ENCODE measurements around the gene MMP17.

MMP17 gene

GRCh38 chr12:131840643-131841416 is 12.6 kb downstream of the MMP17 start:
- DNase-seq (no peak), ATAC-seq (replicated peaks) (no peak)
- Mint-ChIP-seq H3K27me3 (peaks cover 0 to 3% of the 10 kb centered on the region in 2 donors), H3K36me3 (ENCODE audit: insufficient read depth) (peaks cover 3% of the 10 kb centered on the region), H3K4me1 (ENCODE audit: low read depth in 2 of 2) (no peaks in the 10 kb centered on the region), H3K4me3 (no peak overlapping the region), H3K27ac (no peak overlapping the region), H3K9me3 (no peaks in the 10 kb centered on the region)

GRCh38 chr12:131841547-131841946 is 13.4 kb downstream of the MMP17 start:
- ATAC-seq (replicated peaks) (no peak), DNase-seq (no peak)
- Mint-ChIP-seq H3K27ac (no peak overlapping the region), H3K9me3 (no peaks in the 10 kb centered on the region), H3K4me3 (no peak overlapping the region), H3K36me3 (ENCODE audit: insufficient read depth) (peaks cover 3% of the 10 kb centered on the region), H3K27me3 (peaks cover 0 to 10% of the 10 kb centered on the region in 2 donors), H3K4me1 (ENCODE audit: low read depth in 2 of 2) (peaks cover 0 to under 1% of the 10 kb centered on the region in 2 donors)

GRCh38 chr12:131842169-131842568 is 14.0 kb downstream of the MMP17 start:
- Mint-ChIP-seq H3K4me1 (ENCODE audit: low read depth in 2 of 2) (peaks cover 0 to 3% of the 10 kb centered on the region in 2 donors), H3K9me3 (no peaks in the 10 kb centered on the region), H3K27ac (no peak overlapping the region), H3K36me3 (ENCODE audit: insufficient read depth) (peaks cover 3% of the 10 kb centered on the region), H3K27me3 (peaks cover 0 to 15% of the 10 kb centered on the region in 2 donors), H3K4me3 (no peak overlapping the region)
- DNase-seq (no peak), ATAC-seq (replicated peaks) (no peak)

- H3K4me3 Mint-ChIP-seq, result no peak overlapping the region
- ATAC-seq (replicated peaks), result no peak
- DNase-seq, result no peak
- H3K27ac Mint-ChIP-seq, result no peak overlapping the region
- H3K27me3 Mint-ChIP-seq, result peaks cover 0 to 15% of the 10 kb centered on the region in 2 donors
- peaks cover 0 to 3% of the 10 kb centered on the region in 2 donors for H3K4me1 Mint-ChIP-seq (ENCODE audit: low read depth in 2 of 2)
- H3K36me3 Mint-ChIP-seq (ENCODE audit: insufficient read depth), result peaks cover 3% of the 10 kb centered on the region
- no peaks in the 10 kb centered on the region for H3K9me3 Mint-ChIP-seq
Measured at GRCh38 chr12:131843527-131843926, 15.3 kb downstream of the MMP17 start.

- no peak for ATAC-seq (replicated peaks)
- no peak for DNase-seq
- H3K4me1 Mint-ChIP-seq (ENCODE audit: low read depth in 2 of 2), result peaks cover 0 to 3% of the 10 kb centered on the region in 2 donors
- no peaks in the 10 kb centered on the region for H3K9me3 Mint-ChIP-seq
- H3K27ac Mint-ChIP-seq, result no peak overlapping the region
- H3K4me3 Mint-ChIP-seq, result no peak overlapping the region
- peaks cover 0 to 15% of the 10 kb centered on the region in 2 donors for H3K27me3 Mint-ChIP-seq
- H3K36me3 Mint-ChIP-seq (ENCODE audit: insufficient read depth), result peaks cover 3% of the 10 kb centered on the region
Measured at GRCh38 chr12:131844140-131844539, 15.9 kb downstream of the MMP17 start.

GRCh38 chr12:131844656-131845055 is 16.5 kb downstream of the MMP17 start:
- no peak for ATAC-seq (replicated peaks)
- Mint-ChIP-seq H3K27ac (no peak overlapping the region), H3K36me3 (ENCODE audit: insufficient read depth) (peaks cover 3% of the 10 kb centered on the region), H3K4me1 (ENCODE audit: low read depth in 2 of 2) (peaks cover 0 to 3% of the 10 kb centered on the region in 2 donors), H3K9me3 (no peaks in the 10 kb centered on the region), H3K27me3 (peaks cover 0 to 15% of the 10 kb centered on the region in 2 donors), H3K4me3 (no peak overlapping the region)
- no peak for DNase-seq

GRCh38 chr12:131845121-131845520 is 16.9 kb downstream of the MMP17 start:
- H3K27me3 Mint-ChIP-seq, result peaks cover 0 to 15% of the 10 kb centered on the region in 2 donors
- no peak overlapping the region for H3K27ac Mint-ChIP-seq
- ATAC-seq (replicated peaks) (no peak), DNase-seq (no peak)
- H3K4me1 Mint-ChIP-seq (ENCODE audit: low read depth in 2 of 2), result peaks cover 0 to 3% of the 10 kb centered on the region in 2 donors
- peaks cover 3% of the 10 kb centered on the region for H3K36me3 Mint-ChIP-seq (ENCODE audit: insufficient read depth)
- no peak overlapping the region for H3K4me3 Mint-ChIP-seq
- no peaks in the 10 kb centered on the region for H3K9me3 Mint-ChIP-seq

- DNase-seq (no peak), ATAC-seq (replicated peaks) (no peak)
- no peaks in the 10 kb centered on the region for H3K9me3 Mint-ChIP-seq
- peaks cover 0 to 4% of the 10 kb centered on the region in 2 donors for H3K4me1 Mint-ChIP-seq (ENCODE audit: low read depth in 2 of 2)
- H3K4me3 Mint-ChIP-seq, result no peak overlapping the region
- H3K36me3 Mint-ChIP-seq (ENCODE audit: insufficient read depth), result peaks cover 3% of the 10 kb centered on the region
- H3K27ac Mint-ChIP-seq, result no peak overlapping the region
- peaks cover 0 to 15% of the 10 kb centered on the region in 2 donors for H3K27me3 Mint-ChIP-seq
Measured at GRCh38 chr12:131847456-131847855, 19.3 kb downstream of the MMP17 start.

- DNase-seq (no peak), ATAC-seq (replicated peaks) (no peak)
- Mint-ChIP-seq H3K36me3 (ENCODE audit: insufficient read depth) (peaks cover 3% of the 10 kb centered on the region), H3K9me3 (no peaks in the 10 kb centered on the region), H3K4me1 (ENCODE audit: low read depth in 2 of 2) (peaks cover 0 to 4% of the 10 kb centered on the region in 2 donors), H3K27ac (no peak overlapping the region), H3K4me3 (no peak overlapping the region), H3K27me3 (peaks cover 0 to 23% of the 10 kb centered on the region in 2 donors)
Measured at GRCh38 chr12:131848753-131849152, 20.6 kb downstream of the MMP17 start.

GRCh38 chr12:131849700-131850553 is 21.7 kb downstream of the MMP17 start:
- ATAC-seq (replicated peaks) (no peak), DNase-seq (no peak)
- no peaks in the 10 kb centered on the region for H3K9me3 Mint-ChIP-seq
- no peaks in the 10 kb centered on the region for H3K36me3 Mint-ChIP-seq (ENCODE audit: insufficient read depth)
- no peak overlapping the region for H3K4me3 Mint-ChIP-seq
- no peak overlapping the region for H3K27ac Mint-ChIP-seq
- H3K27me3 Mint-ChIP-seq, result peaks cover 0 to 30% of the 10 kb centered on the region in 2 donors
- peaks cover 0 to 4% of the 10 kb centered on the region in 2 donors for H3K4me1 Mint-ChIP-seq (ENCODE audit: low read depth in 2 of 2)

- Mint-ChIP-seq H3K4me1 (ENCODE audit: low read depth in 2 of 2) (peaks cover 0 to 4% of the 10 kb centered on the region in 2 donors), H3K36me3 (ENCODE audit: insufficient read depth) (no peaks in the 10 kb centered on the region), H3K27me3 (peaks cover 2 to 26% of the 10 kb centered on the region in 2 donors), H3K27ac (no peak overlapping the region), H3K4me3 (no peak overlapping the region), H3K9me3 (no peaks in the 10 kb centered on the region)
- DNase-seq (no peak), ATAC-seq (replicated peaks) (peak; percentile 33)
Measured at GRCh38 chr12:131850856-131851559, 22.8 kb downstream of the MMP17 start.

GRCh38 chr12:131851741-131852550 is 23.8 kb downstream of the MMP17 start:
- H3K27ac Mint-ChIP-seq, result no peak overlapping the region
- DNase-seq (no peak), ATAC-seq (replicated peaks) (no peak)
- no peaks in the 10 kb centered on the region for H3K36me3 Mint-ChIP-seq (ENCODE audit: insufficient read depth)
- H3K4me1 Mint-ChIP-seq (ENCODE audit: low read depth in 2 of 2), result peaks cover 0 to 1% of the 10 kb centered on the region in 2 donors
- H3K9me3 Mint-ChIP-seq, result no peaks in the 10 kb centered on the region
- peaks cover 9 to 16% of the 10 kb centered on the region in 2 donors for H3K27me3 Mint-ChIP-seq
- H3K4me3 Mint-ChIP-seq, result no peak overlapping the region

Data from effector memory CD8-positive, alpha-beta T cell (primary cell).